H1 (cell line): ENCODE data around the gene CDC42EP4. TPM values are rescaled to one million over a fixed set of nuclear protein-coding genes. Genes with fewer than 3 reads are reported as not detected.
A peak's percentile ranks its signal among the peaks of the same experiment; 100 is the strongest.

Experiments
- CTCF ChIA-PET: fragments of 300-600 bp; sonication (Branson Sonifier 250); formaldehyde crosslinking; loops from one replicate; lab custom pipeline; 2021; ENCODE audit not compliant: partially characterized antibody; lab: Charles Lee
- POLR2A ChIA-PET: fragments of 300-600 bp; sonication (Branson Sonifier 250); formaldehyde crosslinking; loops from one replicate; lab custom pipeline; 2021; ENCODE audit warnings: inconsistent platforms; ENCODE audit not compliant: partially characterized antibody; lab: Charles Lee
- DNase-seq, 2 experiments: peaks; one replicate each; pipeline versions ENCODE4 v3.0.0 to v3.0.0-alpha.2; 2010 to 2022; ENCODE audit warnings: low spot score in 2 of 2, low read depth in 1 of 2, mixed read lengths in 1 of 2
- FAIRE-seq: peaks from 2 replicates; lab custom pipeline; 2011; peaks lifted over from hg19 to GRCh38; lab: Jason Lieb, UNC
- H2AFZ ChIP-seq: 2 replicates; pipeline ENCODE4 v1.8.1; 2012; ENCODE audit warnings: low read length, inconsistent platforms
- H2AK5ac ChIP-seq: 2 replicates; pipeline ENCODE4 v1.6.1; 2013; ENCODE audit warnings: low read depth, low read length
- H2BK120ac ChIP-seq: replicated peaks from 2 replicates; pipeline ENCODE3; 2013; ENCODE audit warnings: low read depth, low read length, inconsistent platforms
- H2BK12ac ChIP-seq: 2 replicates; pipeline ENCODE4 v1.6.1; 2013; ENCODE audit warnings: low read depth, low read length
- H2BK15ac ChIP-seq: 2 replicates; pipeline ENCODE4 v1.6.1; 2013; ENCODE audit warnings: low read length
- H2BK20ac ChIP-seq: 2 replicates; pipeline ENCODE4 v1.6.1; 2013; ENCODE audit warnings: low read length
- H2BK5ac ChIP-seq: 2 replicates; pipeline ENCODE4 v1.6.1; 2013; ENCODE audit warnings: low read depth, low read length
- H3K14ac ChIP-seq: 2 replicates; pipeline ENCODE4 v1.6.1; 2013; ENCODE audit warnings: inconsistent platforms; ENCODE audit not compliant: insufficient read length
- H3K18ac ChIP-seq: 2 replicates; pipeline ENCODE4 v1.6.1; 2013; ENCODE audit warnings: low read length; ENCODE audit errors: extremely low read depth
- H3K23ac ChIP-seq: 2 replicates; pipeline ENCODE4 v1.6.1; 2013; ENCODE audit warnings: inconsistent platforms; ENCODE audit not compliant: insufficient read length
- H3K23me2 ChIP-seq: 2 replicates; pipeline ENCODE4 v1.6.1; 2013; ENCODE audit warnings: low read depth, low read length
- H3K27ac ChIP-seq: 2 replicates; pipeline ENCODE4 v1.6.1; 2011; ENCODE audit warnings: low read depth, low read length, inconsistent platforms
- H3K27me3 ChIP-seq, 4 experiments: replicated peaks in 1 of 4; 1 replicate in 1 of 4; 2 replicates in 3 of 4; pipeline versions ENCODE4 v1.6.1 to v1.8.1; 2011 to 2013; ENCODE audit warnings: low read length in 3 of 4, mild to moderate bottlenecking in 3 of 4, inconsistent platforms in 2 of 4, mixed read lengths in 2 of 4, moderate library complexity in 1 of 4; ENCODE audit not compliant: control insufficient read depth in 3 of 4, insufficient read depth in 3 of 4; ENCODE audit errors: extremely low read depth in 1 of 4
- H3K36me3 ChIP-seq, 4 experiments: 2 replicates each; pipeline versions ENCODE4 v1.6.1 to v1.8.1; 2011 to 2013; ENCODE audit warnings: mild to moderate bottlenecking in 4 of 4, low read length in 3 of 4, moderate library complexity in 2 of 4, control low read depth in 1 of 4, inconsistent platforms in 1 of 4; ENCODE audit not compliant: insufficient read depth in 4 of 4, control insufficient read depth in 2 of 4
- H3K4ac ChIP-seq: replicated peaks from 2 replicates; pipeline ENCODE3; 2013; ENCODE audit warnings: low read length, low read depth, mixed read lengths, inconsistent platforms; ENCODE audit not compliant: insufficient read length
- H3K4me1 ChIP-seq, 4 experiments: replicated peaks in 1 of 4; 1 replicate in 1 of 4; 2 replicates in 3 of 4; pipeline versions ENCODE4 v1.6.1 to v1.8.1; 2011 to 2013; ENCODE audit warnings: low read length in 3 of 4, inconsistent platforms in 2 of 4, mixed read lengths in 1 of 4; ENCODE audit not compliant: insufficient read depth in 4 of 4, control insufficient read depth in 3 of 4
- H3K4me2 ChIP-seq, 2 experiments: 2 replicates each; pipeline versions ENCODE4 v1.6.1 to v1.8.1; 2011 to 2013; ENCODE audit warnings: low read depth in 2 of 2, low read length in 2 of 2, control low read depth in 1 of 2, inconsistent platforms in 1 of 2, mild to moderate bottlenecking in 1 of 2; ENCODE audit not compliant: insufficient read depth in 1 of 2
- H3K4me3 ChIP-seq, 4 experiments: fragments of 200-600, 300-600 bp in 1 of 4; sonication (generic), shearing (Covaris generic), sonication (Bioruptor Twin) in 1 of 4; 2 replicates each; pipeline versions ENCODE4 v1.5.1 to v1.8.1; 2011 to 2016; ENCODE audit warnings: low read length in 4 of 4, low read depth in 3 of 4, control low read depth in 2 of 4, inconsistent platforms in 2 of 4, mild to moderate bottlenecking in 2 of 4, mixed read lengths in 1 of 4, moderate library complexity in 1 of 4; ENCODE audit not compliant: insufficient read depth in 2 of 4; ENCODE audit errors: extremely low read depth in 1 of 4
- H3K56ac ChIP-seq: replicated peaks from 2 replicates; pipeline ENCODE3; 2013; ENCODE audit warnings: low read depth, mild to moderate bottlenecking, mixed read lengths, low read length, inconsistent platforms; ENCODE audit not compliant: insufficient read length
- H3K79me1 ChIP-seq: 2 replicates; pipeline ENCODE4 v1.6.1; 2013; ENCODE audit warnings: low read depth, low read length, control low read depth
- H3K79me2 ChIP-seq, 2 experiments: 2 replicates each; pipeline versions ENCODE4 v1.6.1 to v1.8.1; 2012 to 2013; ENCODE audit warnings: low read length in 2 of 2, mild to moderate bottlenecking in 2 of 2, inconsistent platforms in 1 of 2; ENCODE audit not compliant: insufficient read depth in 2 of 2, control insufficient read depth in 1 of 2
- H3K9ac ChIP-seq, 4 experiments: replicated peaks in 1 of 4; 1 replicate in 1 of 4; 2 replicates in 3 of 4; pipeline versions ENCODE4 v1.6.1 to v1.8.1; 2011 to 2013; ENCODE audit warnings: low read depth in 3 of 4, low read length in 3 of 4, control low read depth in 2 of 4, mild to moderate bottlenecking in 2 of 4, moderate library complexity in 2 of 4, inconsistent platforms in 1 of 4; ENCODE audit errors: extremely low read depth in 1 of 4
- H3K9me3 ChIP-seq, 2 experiments: 2 replicates each; pipeline versions ENCODE4 v1.6.1 to v1.8.1; 2012 to 2013; ENCODE audit warnings: mild to moderate bottlenecking in 2 of 2, moderate library complexity in 2 of 2, control low read depth in 1 of 2, inconsistent platforms in 1 of 2, low read depth in 1 of 2, low read length in 1 of 2, mixed read lengths in 1 of 2; ENCODE audit not compliant: insufficient read depth in 2 of 2
- H4K20me1 ChIP-seq, 2 experiments: replicated peaks in 1 of 2; 2 replicates each; pipeline versions ENCODE3 to v1.8.1; 2011 to 2013; ENCODE audit warnings: inconsistent platforms in 2 of 2, low read length in 2 of 2, mild to moderate bottlenecking in 1 of 2; ENCODE audit not compliant: insufficient read depth in 2 of 2, control insufficient read depth in 1 of 2
- H4K5ac ChIP-seq: 2 replicates; pipeline ENCODE4 v1.6.1; 2013; ENCODE audit warnings: low read length, low read depth, mixed read lengths, inconsistent platforms; ENCODE audit not compliant: insufficient read length
- H4K8ac ChIP-seq: 2 replicates; pipeline ENCODE4 v1.8.0; 2013; ENCODE audit warnings: mild to moderate bottlenecking, moderate library complexity, low read length, inconsistent platforms; ENCODE audit not compliant: insufficient read depth; ENCODE audit errors: extremely low read depth
- H4K91ac ChIP-seq: replicated peaks from 2 replicates; pipeline ENCODE3; 2013; ENCODE audit warnings: low read length, mixed read lengths, inconsistent platforms; ENCODE audit not compliant: insufficient read length
- FOSL1 ChIP-seq: IDR thresholded peaks from 2 replicates; pipeline ENCODE4 v1.6.1; 2011; ENCODE audit warnings: mild to moderate bottlenecking, low read depth, low read length, moderate library complexity; ENCODE audit not compliant: insufficient read depth
- SP2 ChIP-seq: IDR thresholded peaks from 2 replicates; pipeline ENCODE4 v1.6.1; 2012; ENCODE audit warnings: mild to moderate bottlenecking, low read length, inconsistent platforms
- TCF12 ChIP-seq: IDR thresholded peaks from 2 replicates; pipeline ENCODE4 v1.6.1; 2011; ENCODE audit warnings: low read depth, mild to moderate bottlenecking, low read length
- WGBS, 2 experiments: shearing (Covaris generic) in 1 of 2; methylation state at CpG; one replicate each; pipeline versions ENCODE4 v1.1.6 to v1.1.7; 2013 to 2015; ENCODE audit warnings: low lambda C conversion rate in 2 of 2, mixed read lengths in 2 of 2, inconsistent platforms in 1 of 2, low coverage in 1 of 2, missing lambda C conversion rate in 1 of 2; ENCODE audit not compliant: insufficient replicate concordance in 2 of 2, insufficient coverage in 1 of 2, insufficient read length in 1 of 2; ENCODE audit errors: extremely low coverage in 1 of 2, missing lambda C conversion rate in 1 of 2; 5-methylcytosine and 5-hydroxymethylcytosine counted together
- polyA plus RNA-seq, 7 experiments: library from polyadenylated mRNA; depleted of rRNA in 3 of 7; stranded (reverse) in 5 of 7; unstranded in 2 of 7; fragments of >200 nt in 5 of 7; fragments of 200-250 nt in 2 of 7; gene quantifications; 1 replicate in 5 of 7; 2 replicates in 1 of 7; 4 replicates in 1 of 7; pipeline versions ENCODE4 v1.2.1 to v1.2.3, GENCODE V29; 2011 to 2013; ENCODE audit warnings: missing spikeins in 2 of 7, mixed read lengths in 2 of 7
- total RNA-seq: library from RNA; stranded (reverse); fragmentation: NEBNext Ultra II Directional; extraction: Animal tissue kit (Norgen Biotek cat#: 25700); gene quantifications from 2 replicates; pipeline ENCODE4 v1.2.1, GENCODE V29; 2021
- TF ChIP-seq, protein P1 (sequence below): IDR thresholded peaks from 2 replicates; pipeline ENCODE4 v1.6.1; 2012; ENCODE audit warnings: inconsistent platforms

The CDC42EP4 gene
- total and polyA plus RNA-seq, 2 of the 8 experiments (the other 6 are each of a cell fraction or from before 2014, with no cell fraction given): 8.8 to 12.6 TPM

DNA sequence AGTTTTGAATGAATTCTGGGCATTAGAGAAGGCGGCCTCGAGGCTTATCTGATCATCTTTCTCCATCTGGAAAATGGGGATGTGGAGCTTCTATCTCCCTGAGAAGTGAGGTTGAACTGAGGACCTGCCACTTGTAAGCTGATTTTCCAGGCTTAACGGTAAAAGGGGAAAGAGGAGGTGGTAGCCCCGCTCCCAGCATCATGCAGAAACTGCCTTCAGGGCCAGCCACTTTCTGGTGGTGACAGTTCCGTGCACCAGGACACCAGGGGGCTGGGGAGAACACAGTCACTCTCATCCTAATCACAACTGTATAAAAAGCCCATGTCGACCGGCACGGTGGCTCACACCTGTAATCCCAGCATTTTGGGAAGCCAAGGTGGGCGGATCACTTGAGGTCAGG lies 29.2 kb downstream of the CDC42EP4 start:
- ChIA-PET CTCF (interaction anchor here (1.0 to 5.2 kb wide), 8 partner anchors 8 to 88 kb away, joined by 3 to 28 read pairs (median 6); partner anchors contain the start of gene CDC42EP4), POLR2A (interaction anchor here (1.7 kb wide), 1 partner anchor 82 kb away, joined by 3 read pairs; no protein-coding TSS in a partner anchor)
- Histone ChIP-seq H3K56ac (no peak overlapping the region), H2AK5ac (no peak overlapping the region), H2BK12ac (0 out of 2 replicates have a peak overlapping the region, but pooled peaks have one; percentile 27), H2BK20ac (no peak overlapping the region), H3K4me2 (no peak overlapping the region), H3K9ac (no peak overlapping the region), H4K5ac (no peak overlapping the region), H2BK15ac (no peak overlapping the region), H4K20me1 (no peaks in the 10 kb centered on the region), H3K23ac (no peak overlapping the region), H3K4me1 (peaks cover 0 to 13% (median 7%) of the 10 kb centered on the region in 4 experiments; a peak in 6 of 7 replicates), H3K14ac (no peak overlapping the region), H3K9me3 (no peaks in the 10 kb centered on the region), H2BK120ac (no peak overlapping the region), H3K27me3 (no peaks in the 10 kb centered on the region), H3K79me2 (no peaks in the 10 kb centered on the region), H2AFZ (no peak overlapping the region), H3K79me1 (peaks cover 6% of the 10 kb centered on the region; the same call in 1 of the 2 replicates), H4K8ac (no peak overlapping the region), H3K36me3 (peaks cover 0 to 6% (median 2%) of the 10 kb centered on the region in 4 experiments; a peak in 3 of 8 replicates), H3K23me2 (no peaks in the 10 kb centered on the region), H3K4ac (no peak overlapping the region), H3K27ac (no peak overlapping the region), H2BK5ac (no peak overlapping the region), H4K91ac (no peak overlapping the region), H3K4me3 (no peak overlapping the region), H3K18ac (no peak overlapping the region)
- FAIRE-seq (no peak), DNase-seq (no peak)
- 99% methylated on average over 8 of the region's 9 CpGs; no CpG with 5 or more reads in 1 of the 2 experiments for WGBS, 2 experiments
- TF ChIP-seq SP2: no peak
- no peak for TF ChIP-seq TCF12
- TF ChIP-seq, protein P1, sequence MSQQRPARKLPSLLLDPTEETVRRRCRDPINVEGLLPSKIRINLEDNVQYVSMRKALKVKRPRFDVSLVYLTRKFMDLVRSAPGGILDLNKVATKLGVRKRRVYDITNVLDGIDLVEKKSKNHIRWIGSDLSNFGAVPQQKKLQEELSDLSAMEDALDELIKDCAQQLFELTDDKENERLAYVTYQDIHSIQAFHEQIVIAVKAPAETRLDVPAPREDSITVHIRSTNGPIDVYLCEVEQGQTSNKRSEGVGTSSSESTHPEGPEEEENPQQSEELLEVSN: no peak
- no peak for TF ChIP-seq FOSL1
